Epithelial cell of proximal tubule (primary cell): ENCODE measurements around the gene PITX1. TPM values are rescaled to one million over a fixed set of nuclear protein-coding genes. Genes with fewer than 3 reads are reported as not detected.
"Not testable (repeated sequence)": the region's sequence is repeated elsewhere in the genome, so short reads cannot be mapped to it uniquely, and the experiment has no call there.

Experiments used
- DNase-seq: peaks from one replicate; pipeline ENCODE4 v3.0.0-alpha.2; 2011; ENCODE audit warnings: low read depth
- H3K4me3 ChIP-seq: 2 replicates; pipeline ENCODE4 v1.5.1; 2011; ENCODE audit warnings: low read depth, mild to moderate bottlenecking, low read length
- total RNA-seq: library from RNA; depleted of rRNA; stranded (reverse); fragments of >200 nt; gene quantifications from 2 replicates; pipeline ENCODE4 v1.2.3, GENCODE V29; 2015
- TF ChIP-seq, protein P1 (sequence below): conservative IDR thresholded peaks from 2 replicates; pipeline ENCODE4 v1.5.1; 2012; ENCODE audit warnings: low read depth, mild to moderate bottlenecking, low read length

PITX1 gene
- total RNA-seq, 1 donor from 2014 or later, result 1.6 TPM

DNA sequence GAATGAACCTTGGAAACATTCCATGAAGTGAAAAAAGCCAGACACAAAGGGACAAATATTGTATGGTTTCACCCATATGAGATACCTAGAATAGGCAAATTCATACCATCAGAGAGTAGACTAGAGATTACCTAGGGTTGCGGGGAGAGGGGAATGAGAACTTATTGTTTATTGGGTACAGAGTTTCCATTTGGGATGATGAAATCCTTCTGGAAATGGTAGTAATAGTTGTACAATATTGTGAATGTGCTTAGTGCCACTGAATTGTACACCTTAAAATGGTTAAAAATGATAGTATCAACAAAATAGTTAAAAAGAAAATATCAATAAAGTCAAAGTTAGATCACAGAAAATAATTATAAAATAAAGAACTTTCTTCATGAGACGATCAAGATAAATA, 40.9 kb downstream of the PITX1 start:
- no peak overlapping the region for H3K4me3 ChIP-seq
- TF ChIP-seq, protein P1, sequence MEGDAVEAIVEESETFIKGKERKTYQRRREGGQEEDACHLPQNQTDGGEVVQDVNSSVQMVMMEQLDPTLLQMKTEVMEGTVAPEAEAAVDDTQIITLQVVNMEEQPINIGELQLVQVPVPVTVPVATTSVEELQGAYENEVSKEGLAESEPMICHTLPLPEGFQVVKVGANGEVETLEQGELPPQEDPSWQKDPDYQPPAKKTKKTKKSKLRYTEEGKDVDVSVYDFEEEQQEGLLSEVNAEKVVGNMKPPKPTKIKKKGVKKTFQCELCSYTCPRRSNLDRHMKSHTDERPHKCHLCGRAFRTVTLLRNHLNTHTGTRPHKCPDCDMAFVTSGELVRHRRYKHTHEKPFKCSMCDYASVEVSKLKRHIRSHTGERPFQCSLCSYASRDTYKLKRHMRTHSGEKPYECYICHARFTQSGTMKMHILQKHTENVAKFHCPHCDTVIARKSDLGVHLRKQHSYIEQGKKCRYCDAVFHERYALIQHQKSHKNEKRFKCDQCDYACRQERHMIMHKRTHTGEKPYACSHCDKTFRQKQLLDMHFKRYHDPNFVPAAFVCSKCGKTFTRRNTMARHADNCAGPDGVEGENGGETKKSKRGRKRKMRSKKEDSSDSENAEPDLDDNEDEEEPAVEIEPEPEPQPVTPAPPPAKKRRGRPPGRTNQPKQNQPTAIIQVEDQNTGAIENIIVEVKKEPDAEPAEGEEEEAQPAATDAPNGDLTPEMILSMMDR, result no peak
- DNase-seq, result no peak

DNA sequence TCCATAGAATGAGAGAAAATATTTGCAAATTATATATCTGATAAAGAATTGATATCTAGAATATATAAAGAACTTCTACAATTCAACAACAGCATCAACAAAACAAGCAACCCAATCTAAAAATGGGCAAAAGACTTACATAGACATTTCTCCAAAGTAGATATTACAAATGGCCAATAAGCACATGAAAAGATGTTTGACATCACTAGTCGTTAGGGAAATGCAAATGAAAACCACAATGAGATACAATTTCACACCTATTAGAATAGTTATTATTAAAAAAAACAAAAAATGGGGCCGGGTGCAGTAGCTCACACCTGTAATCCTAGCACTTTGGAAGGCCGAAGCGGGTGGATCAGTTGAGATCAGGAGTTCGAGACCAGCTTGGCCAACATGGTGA, 41.9 kb downstream of the PITX1 start:
- no peak overlapping the region for H3K4me3 ChIP-seq
- TF ChIP-seq, protein P1, result no peak
- no peak for DNase-seq

DNA sequence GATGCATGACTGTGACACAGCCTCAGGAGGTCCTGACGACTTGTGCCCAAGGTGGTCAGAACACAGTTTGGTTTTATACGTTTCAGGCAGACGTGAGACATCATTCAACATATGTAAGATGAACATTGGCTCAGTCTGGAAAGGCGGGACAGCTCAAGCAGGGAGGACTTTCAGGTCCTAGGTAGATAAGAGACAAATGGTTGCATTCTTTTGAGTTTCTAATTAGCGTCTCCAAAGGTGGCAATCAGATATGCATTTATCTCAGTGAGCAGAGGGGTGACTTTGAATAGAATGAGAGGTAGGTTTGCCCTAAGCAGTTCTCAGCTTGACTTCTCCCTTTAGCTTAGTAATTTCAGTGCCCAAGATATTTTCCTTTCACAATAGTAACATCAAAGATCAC, 43.8 kb downstream of the PITX1 start:
- DNase-seq, H3K4me3 ChIP-seq: not testable (repeated sequence)

DNA sequence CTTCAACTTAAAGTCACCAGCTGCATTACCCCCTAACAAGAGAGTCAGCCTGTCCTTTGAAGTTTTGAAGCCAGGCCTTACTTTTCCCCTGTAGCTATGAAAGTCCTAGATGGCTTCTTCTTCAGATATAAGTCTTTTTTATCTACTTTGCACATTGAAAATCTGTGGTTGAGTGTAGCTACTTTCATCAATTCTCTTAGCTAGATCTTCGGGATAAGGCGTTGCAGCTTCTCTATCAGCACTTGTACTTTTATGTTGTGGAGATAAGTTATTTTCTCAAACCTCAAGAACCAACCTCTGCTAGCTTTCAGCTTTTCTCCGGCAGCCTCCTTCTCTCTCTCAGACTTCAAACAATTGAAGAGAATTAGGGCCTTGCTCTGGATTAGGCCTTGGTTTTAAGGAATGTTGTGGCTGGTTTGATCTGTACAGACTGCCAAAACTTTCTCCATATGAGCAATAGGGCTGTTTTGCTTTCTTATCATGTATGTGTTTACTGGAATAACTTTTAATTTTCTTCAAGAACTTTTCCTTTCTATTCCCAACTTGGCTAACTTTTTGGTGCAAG, 44.7 kb downstream of the PITX1 start:
- H3K4me3 ChIP-seq, result no peak overlapping the region
- TF ChIP-seq, protein P1, result no peak
- DNase-seq, result no peak

DNA sequence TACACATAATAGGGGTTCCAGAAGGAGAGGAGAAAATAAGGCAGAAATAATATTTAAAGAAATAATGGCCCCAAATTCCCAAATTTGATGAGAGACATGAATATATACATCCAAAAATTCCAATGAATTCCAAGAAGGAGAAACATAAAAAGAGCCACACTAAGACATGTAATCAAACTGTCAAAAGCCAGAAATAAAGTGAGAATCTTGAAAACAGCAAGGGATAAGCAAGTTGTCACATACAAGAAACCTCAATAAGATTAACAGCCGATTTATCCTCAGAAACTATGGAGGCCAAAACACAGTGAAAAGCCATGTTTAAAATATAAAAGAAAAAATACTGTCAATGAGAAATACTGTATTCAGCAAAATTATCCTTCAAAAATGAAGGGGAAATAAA, 51.8 kb downstream of the PITX1 start:
- H3K4me3 ChIP-seq, result no peak overlapping the region
- no peak for DNase-seq
- TF ChIP-seq, protein P1, result no peak

DNA sequence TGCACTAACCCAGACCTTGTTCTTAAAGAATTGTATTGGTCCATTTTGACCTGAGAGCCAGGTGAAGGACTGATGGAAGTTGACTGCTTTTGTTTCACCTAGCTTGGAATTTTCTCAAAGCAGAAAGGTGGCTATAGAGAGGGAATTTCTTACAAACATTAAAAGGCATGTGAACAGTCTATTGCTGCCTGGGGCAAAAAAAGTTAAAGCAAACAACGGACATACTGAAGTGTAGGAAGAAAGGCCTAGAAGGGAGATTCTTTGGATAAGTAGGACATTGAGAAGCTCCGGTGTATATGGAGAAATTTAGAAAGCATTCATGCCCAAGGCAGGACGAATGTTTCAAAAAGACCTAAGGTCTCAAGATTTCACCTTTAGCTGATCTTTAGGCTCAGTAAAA, 54.6 kb downstream of the PITX1 start:
- TF ChIP-seq, protein P1, result no peak
- no peak overlapping the region for H3K4me3 ChIP-seq
- no peak for DNase-seq

Other genes starting within 250 kb of the PITX1 start
- 36.8 and 38.5 TPM in 2 replicates for gene C5orf24, start 188.3 kb downstream of the PITX1 start, total RNA-seq
- 37.4 and 48.1 TPM in 2 replicates for gene TXNDC15, start 159.9 kb downstream of the PITX1 start, total RNA-seq
- gene PCBD2, start 129.1 kb downstream of the PITX1 start, total RNA-seq, result 5.6 and 10.1 TPM in 2 replicates
- 0.29 TPM in 1 of 2 replicates, not detected in the other for gene CATSPER3, start 66.3 kb downstream of the PITX1 start, total RNA-seq